GM12874 (cell line): ENCODE results near the gene DSCAML1.

Experiments used
- TF ChIP-seq, protein P1 (sequence below): IDR thresholded peaks from 2 replicates; pipeline ENCODE4 v1.5.1; 2011; ENCODE audit warnings: low read depth, mild to moderate bottlenecking, control low read depth, low read length, moderate library complexity; ENCODE audit not compliant: insufficient read depth

DSCAML1 gene

DNA sequence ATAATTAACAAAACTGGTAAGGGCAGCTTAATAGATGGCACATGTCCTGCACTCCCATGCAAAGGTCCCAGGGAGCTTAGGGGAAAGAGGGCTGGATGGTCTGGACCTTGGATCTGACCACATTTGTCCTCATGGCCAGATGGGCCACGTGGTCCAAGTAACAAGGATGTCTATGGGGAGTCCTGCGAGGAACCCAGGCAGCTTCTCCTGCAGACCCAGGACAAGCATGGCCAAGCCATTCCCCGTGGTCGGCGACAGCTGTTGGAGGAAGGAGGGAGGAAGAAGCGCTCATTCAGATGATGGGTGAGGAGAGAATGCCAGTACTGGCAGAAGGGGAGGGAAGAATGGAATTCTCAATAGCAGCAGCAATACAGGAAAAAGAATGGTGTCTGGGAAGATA is 109.2 kb downstream of the DSCAML1 start:
- TF ChIP-seq, protein P1, sequence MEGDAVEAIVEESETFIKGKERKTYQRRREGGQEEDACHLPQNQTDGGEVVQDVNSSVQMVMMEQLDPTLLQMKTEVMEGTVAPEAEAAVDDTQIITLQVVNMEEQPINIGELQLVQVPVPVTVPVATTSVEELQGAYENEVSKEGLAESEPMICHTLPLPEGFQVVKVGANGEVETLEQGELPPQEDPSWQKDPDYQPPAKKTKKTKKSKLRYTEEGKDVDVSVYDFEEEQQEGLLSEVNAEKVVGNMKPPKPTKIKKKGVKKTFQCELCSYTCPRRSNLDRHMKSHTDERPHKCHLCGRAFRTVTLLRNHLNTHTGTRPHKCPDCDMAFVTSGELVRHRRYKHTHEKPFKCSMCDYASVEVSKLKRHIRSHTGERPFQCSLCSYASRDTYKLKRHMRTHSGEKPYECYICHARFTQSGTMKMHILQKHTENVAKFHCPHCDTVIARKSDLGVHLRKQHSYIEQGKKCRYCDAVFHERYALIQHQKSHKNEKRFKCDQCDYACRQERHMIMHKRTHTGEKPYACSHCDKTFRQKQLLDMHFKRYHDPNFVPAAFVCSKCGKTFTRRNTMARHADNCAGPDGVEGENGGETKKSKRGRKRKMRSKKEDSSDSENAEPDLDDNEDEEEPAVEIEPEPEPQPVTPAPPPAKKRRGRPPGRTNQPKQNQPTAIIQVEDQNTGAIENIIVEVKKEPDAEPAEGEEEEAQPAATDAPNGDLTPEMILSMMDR, result no peak

DNA sequence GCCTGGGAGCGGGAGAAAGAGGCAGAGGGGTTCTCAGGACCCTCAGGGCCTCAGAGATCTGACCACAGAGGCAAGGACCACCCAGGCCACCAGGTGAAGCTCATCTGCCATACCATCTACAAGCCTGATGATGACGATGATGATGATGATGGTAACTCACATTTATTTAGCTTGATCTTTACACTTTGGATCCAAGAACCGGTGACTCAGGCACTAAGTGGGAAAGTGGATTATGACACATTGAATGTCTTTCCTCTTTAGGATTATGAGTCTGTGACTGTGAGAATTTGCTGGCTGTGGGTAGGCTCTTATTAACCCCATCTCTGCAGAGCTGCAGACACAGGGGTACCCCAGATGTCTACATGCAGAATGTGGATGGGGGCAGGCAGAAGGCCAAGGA is 110.3 kb downstream of the DSCAML1 start:
- TF ChIP-seq, protein P1, result no peak

DNA sequence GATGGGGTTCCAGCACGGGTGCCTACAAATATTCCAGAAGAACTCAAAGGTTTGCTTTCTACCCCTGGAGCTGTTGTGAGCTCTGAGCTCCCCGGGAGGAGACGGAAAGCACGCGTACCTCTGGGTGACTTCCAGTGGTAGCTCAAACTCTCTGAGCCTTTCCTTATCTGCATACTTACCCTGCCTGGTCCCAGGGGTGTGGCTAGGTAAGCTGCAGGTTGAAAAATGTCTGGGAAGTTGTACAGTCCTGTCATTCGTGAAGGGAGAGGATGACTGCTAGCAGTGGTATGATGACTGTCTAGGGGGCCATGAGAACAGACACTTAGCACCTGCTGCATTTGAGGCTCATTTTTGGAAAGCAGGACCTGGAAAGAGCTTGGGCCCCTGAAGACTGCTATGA is 111.5 kb downstream of the DSCAML1 start:
- TF ChIP-seq, protein P1, result no peak

DNA sequence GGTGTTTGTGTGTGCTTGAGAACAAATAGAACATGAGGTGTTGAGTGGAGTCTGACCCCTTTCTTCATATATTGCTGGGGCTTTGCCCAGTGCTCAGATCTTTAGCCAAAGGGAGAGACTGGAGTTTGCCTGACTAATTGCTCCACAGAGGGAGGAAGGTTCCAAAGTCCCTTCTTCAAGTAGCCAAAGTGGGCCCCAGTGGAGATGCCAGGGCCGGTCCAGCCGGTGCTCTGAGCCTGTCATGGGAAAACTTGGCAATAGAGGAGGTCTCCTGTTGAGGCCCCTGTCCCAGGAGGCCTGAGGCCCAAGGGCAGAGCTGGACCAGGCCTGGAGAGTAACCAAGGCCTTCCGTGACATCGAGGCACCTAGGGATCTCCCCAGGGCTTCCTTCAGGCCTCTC is 112.3 kb downstream of the DSCAML1 start:
- TF ChIP-seq, protein P1, result no peak

- TF ChIP-seq, protein P1, result no peak
Measured at GRCh38 chr11:117684111-117684510, 112.9 kb downstream of the DSCAML1 start.

GRCh38 chr11:117681438-117681837 is 115.6 kb downstream of the DSCAML1 start:
- TF ChIP-seq, protein P1, result no peak

DNA sequence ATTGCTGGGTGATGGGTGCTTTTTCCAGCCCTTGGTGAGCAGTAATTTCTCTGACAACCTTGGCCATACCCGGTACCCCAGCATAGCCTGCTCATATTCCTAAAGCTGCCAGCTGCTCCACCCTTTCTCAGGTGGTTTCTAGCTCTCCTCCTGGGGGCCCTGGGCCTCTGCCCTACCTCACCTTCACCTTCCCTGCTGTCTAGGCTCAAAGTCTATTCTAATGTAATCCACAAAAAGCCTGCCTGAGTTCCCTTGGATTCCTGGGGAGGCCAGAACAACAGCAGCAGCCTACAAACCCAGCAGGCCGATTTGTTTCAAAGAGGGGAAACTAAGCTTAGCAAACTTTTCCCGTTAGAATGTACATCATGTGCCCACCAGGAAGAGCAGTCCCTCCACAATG is 117.6 kb downstream of the DSCAML1 start:
- TF ChIP-seq, protein P1, result no peak
